PC-9 (cell line): ENCODE data around the gene ITFG1. TPM values are rescaled to one million over a fixed set of nuclear protein-coding genes. Genes with fewer than 3 reads are reported as not detected.

Experiments used
- BruUV-seq: library from RNA; stranded (reverse); fragments of 400-500 nt; replicated peaks from 2 replicates; lab custom pipeline; 2021; lab: Mats Ljungman, UMichigan
- CTCF ChIA-PET: fragments of 300-600 bp; sonication (Branson Sonifier 250); formaldehyde crosslinking; loops from one replicate; lab custom pipeline; 2022; ENCODE audit warnings: antibody characterized with exemption; lab: Charles Lee
- POLR2A ChIA-PET: fragments of 300-600 bp; sonication (Branson Sonifier 250); formaldehyde crosslinking; loops from one replicate; lab custom pipeline; 2022; ENCODE audit warnings: antibody characterized with exemption; ENCODE audit not compliant: unreplicated experiment; lab: Charles Lee
- DNase-seq, 2 experiments: peaks; one replicate each; pipeline versions ENCODE4 v3.0.0 to v3.0.0-alpha.2; 2015 to 2022; ENCODE audit warnings: mixed read lengths in 1 of 2
- H2AFZ ChIP-seq: fragments of 200-600 bp; sonication (generic); 2 replicates; pipeline ENCODE4 v1.8.1; 2017; ENCODE audit warnings: antibody characterized with exemption
- H3F3A ChIP-seq: fragments of 200-600 bp; sonication (generic); 2 replicates; pipeline ENCODE4 v1.8.1; 2017; ENCODE audit warnings: antibody characterized with exemption, mild to moderate bottlenecking, low read depth; ENCODE audit not compliant: insufficient read depth
- H3K27ac ChIP-seq: fragments of 200-600 bp; sonication (generic); 2 replicates; pipeline ENCODE4 v1.6.1; 2016; ENCODE audit warnings: mixed run types
- H3K27me3 ChIP-seq: fragments of 200-600 bp; sonication (generic); 2 replicates; pipeline ENCODE4 v1.6.1; 2016; ENCODE audit warnings: low read depth, mixed run types; ENCODE audit not compliant: insufficient read depth
- H3K36me3 ChIP-seq: fragments of 200-600 bp; sonication (generic); 2 replicates; pipeline ENCODE4 v1.6.1; 2016; ENCODE audit warnings: low read depth, mixed run types
- H3K4me1 ChIP-seq: fragments of 200-600 bp; sonication (generic); replicated peaks from 2 replicates; pipeline ENCODE4 v1.6.1; 2016; ENCODE audit warnings: mixed run types; ENCODE audit not compliant: insufficient read depth
- H3K4me2 ChIP-seq: fragments of 200-600 bp; sonication (generic); 2 replicates; pipeline ENCODE4 v1.6.1; 2017; ENCODE audit warnings: mixed run types
- H3K4me3 ChIP-seq: fragments of 200-600 bp; sonication (generic); 2 replicates; pipeline ENCODE4 v1.6.1; 2016; ENCODE audit warnings: mixed run types
- H3K79me2 ChIP-seq: fragments of 200-600 bp; sonication (generic); 2 replicates; pipeline ENCODE4 v1.6.1; 2017; ENCODE audit warnings: low read depth, mixed run types
- H3K9me2 ChIP-seq: fragments of 200-600 bp; sonication (generic); 2 replicates; pipeline ENCODE4 v1.8.1; 2017; ENCODE audit warnings: mild to moderate bottlenecking; ENCODE audit not compliant: insufficient read depth
- H3K9me3 ChIP-seq: fragments of 200-600 bp; sonication (generic); 2 replicates; pipeline ENCODE4 v1.8.1; 2016; ENCODE audit warnings: low read depth; ENCODE audit not compliant: insufficient read depth
- H4K20me1 ChIP-seq: fragments of 200-600 bp; sonication (generic); 2 replicates; pipeline ENCODE4 v1.8.1; 2017; ENCODE audit not compliant: insufficient read depth
- CTCF ChIP-seq: fragments of 200-600 bp; sonication (generic); conservative IDR thresholded peaks from 2 replicates; pipeline ENCODE4 v1.6.1; 2017; ENCODE audit warnings: mixed run types, antibody characterized with exemption, mild to moderate bottlenecking, moderate library complexity
- EZH2 ChIP-seq: fragments of 200-600 bp; sonication (generic); IDR thresholded peaks from 2 replicates; pipeline ENCODE4 v1.8.0; 2017; ENCODE audit warnings: antibody characterized with exemption, low read depth
- intact Hi-C: fragments of 100-400 bp; cut with micrococcal nuclease; formaldehyde crosslinking; loops from one replicate; pipeline ENCODE4 v1.10.0; 2022; ENCODE audit not compliant: unreplicated experiment
- total RNA-seq: library from RNA; stranded (reverse); gene quantifications from 2 replicates; pipeline ENCODE4 v1.2.3, GENCODE V29; 2021

ITFG1 gene
- total RNA-seq, 1 experiment from 2014 or later = 33.0 TPM

- intact Hi-C loops = no loop called here
- CTCF ChIA-PET = interaction anchor here (0.6 kb wide), 1 partner anchor 1210 kb away, joined by 8 read pairs; no protein-coding TSS in a partner anchor
Observed at GRCh38 chr16:47113130-47113529, 347.7 kb downstream of the ITFG1 start.

DNA sequence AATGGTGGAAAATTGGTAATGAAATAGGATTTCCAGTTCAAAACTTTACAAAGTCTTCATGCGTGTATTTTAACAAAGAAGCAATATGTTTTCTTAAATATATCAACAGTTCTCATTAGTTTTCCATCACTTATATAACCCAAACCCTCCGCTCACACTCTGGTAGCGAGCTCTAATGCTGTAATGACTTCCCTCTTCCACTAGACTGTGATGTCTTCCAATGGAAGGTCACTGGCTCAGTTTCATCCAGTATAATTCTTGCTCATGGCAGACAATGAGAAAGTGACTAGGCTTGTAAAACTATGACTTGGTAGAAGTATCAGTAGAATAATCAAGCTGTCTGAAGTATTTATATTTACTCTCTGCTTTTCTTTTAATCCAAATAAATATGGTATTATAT lies 349.9 kb downstream of the ITFG1 start:
- H3K4me3 ChIP-seq = no peak overlapping the region
- POLR2A ChIA-PET = interaction anchor here (0.6 kb wide), 1 partner anchor 76 kb away, joined by 6 read pairs; no protein-coding TSS in a partner anchor

More at GRCh38 chr16:47113130-47113529, 347.7 kb downstream of the ITFG1 start:
- H3K79me2 ChIP-seq = no peaks in the 10 kb centered on the region
- H3K27ac ChIP-seq = no peak overlapping the region
- no peaks in the 10 kb centered on the region for H3K9me2 ChIP-seq
- H3F3A ChIP-seq = no peaks in the 10 kb centered on the region
- H3K27me3 ChIP-seq = no peaks in the 10 kb centered on the region
- H3K4me2 ChIP-seq = no peak overlapping the region
- no peaks in the 10 kb centered on the region for H4K20me1 ChIP-seq
- no peak overlapping the region for H2AFZ ChIP-seq
- no peak for DNase-seq
- TF ChIP-seq CTCF (no peak), EZH2 (no peak)
- BruUV-seq = no TSS peak
- H3K4me3 ChIP-seq = no peak overlapping the region
- peaks cover 11% of the 10 kb centered on the region; the same call in 1 of the 2 replicates for H3K36me3 ChIP-seq
- no peaks in the 10 kb centered on the region for H3K9me3 ChIP-seq
- H3K4me1 ChIP-seq = no peaks in the 10 kb centered on the region
- POLR2A ChIA-PET = no interaction called here

DNA sequence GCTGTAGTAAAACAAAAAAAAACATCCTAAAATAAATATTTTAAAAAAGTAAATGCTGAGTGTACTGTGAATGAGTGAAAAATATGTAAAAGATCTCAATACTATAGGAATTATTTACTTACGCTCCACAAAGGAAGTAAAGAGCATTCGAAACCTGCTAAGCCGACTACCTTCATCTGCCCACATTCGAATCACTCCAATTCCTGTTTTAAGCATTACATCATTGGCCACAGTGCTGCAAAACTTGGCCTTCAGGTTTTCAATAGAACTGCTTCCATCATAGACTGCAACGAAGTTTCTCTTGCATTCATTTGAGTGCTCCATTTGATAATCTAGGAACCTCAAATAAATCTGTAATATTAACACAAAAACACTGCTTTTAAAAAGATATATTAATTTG lies 351.5 kb downstream of the ITFG1 start:
- H3K79me2 ChIP-seq = no peaks in the 10 kb centered on the region
- H3K9me3 ChIP-seq = no peaks in the 10 kb centered on the region
- H3K4me3 ChIP-seq = no peak overlapping the region
- intact Hi-C loops = no loop called here
- TF ChIP-seq EZH2 = no peak
- no peak for TF ChIP-seq CTCF
- no peaks in the 10 kb centered on the region for H3K4me1 ChIP-seq
- H3K9me2 ChIP-seq = no peaks in the 10 kb centered on the region
- H2AFZ ChIP-seq = no peak overlapping the region
- H3K4me2 ChIP-seq = no peak overlapping the region
- DNase-seq = no peak
- H3K27ac ChIP-seq = no peak overlapping the region
- H3K27me3 ChIP-seq = no peaks in the 10 kb centered on the region
- BruUV-seq = no TSS peak
- H4K20me1 ChIP-seq = no peaks in the 10 kb centered on the region
- H3F3A ChIP-seq = no peaks in the 10 kb centered on the region
- POLR2A ChIA-PET = no interaction called here
- CTCF ChIA-PET = no interaction called here
- H3K36me3 ChIP-seq = peaks cover 11% of the 10 kb centered on the region

More for the DNA sequence above, 349.9 kb downstream of the ITFG1 start:
- no peak for DNase-seq
- CTCF ChIA-PET = interaction anchor here (0.6 kb wide), 1 partner anchor 139 kb away, joined by 3 read pairs; no protein-coding TSS in a partner anchor
- Histone ChIP-seq H4K20me1 (no peaks in the 10 kb centered on the region), H3K9me2 (no peaks in the 10 kb centered on the region), H3K4me2 (no peak overlapping the region), H2AFZ (no peak overlapping the region), H3K27me3 (no peaks in the 10 kb centered on the region), H3K36me3 (peaks cover 11% of the 10 kb centered on the region), H3K4me1 (no peaks in the 10 kb centered on the region), H3K79me2 (no peaks in the 10 kb centered on the region), H3K27ac (no peak overlapping the region), H3F3A (no peaks in the 10 kb centered on the region), H3K9me3 (no peaks in the 10 kb centered on the region)
- TF ChIP-seq EZH2 (no peak), CTCF (no peak)
- intact Hi-C loops = no loop called here
- no TSS peak for BruUV-seq

Other genes with a start within 250 kb of the ITFG1 start
- 65.5 and 81.3 TPM in 2 replicates for gene PHKB, start 268 bp upstream of the ITFG1 start, total RNA-seq